ENCODE data around the gene CD109. TPM values are rescaled to one million over a fixed set of nuclear protein-coding genes. Genes with fewer than 3 reads are reported as not detected.
A peak's percentile ranks its signal among the peaks of the same experiment; 100 is the strongest.

The CD109 gene
- total RNA-seq, 4 donors from 2014 or later = 2.2 to 6.2 (median 4.3) TPM

DNA sequence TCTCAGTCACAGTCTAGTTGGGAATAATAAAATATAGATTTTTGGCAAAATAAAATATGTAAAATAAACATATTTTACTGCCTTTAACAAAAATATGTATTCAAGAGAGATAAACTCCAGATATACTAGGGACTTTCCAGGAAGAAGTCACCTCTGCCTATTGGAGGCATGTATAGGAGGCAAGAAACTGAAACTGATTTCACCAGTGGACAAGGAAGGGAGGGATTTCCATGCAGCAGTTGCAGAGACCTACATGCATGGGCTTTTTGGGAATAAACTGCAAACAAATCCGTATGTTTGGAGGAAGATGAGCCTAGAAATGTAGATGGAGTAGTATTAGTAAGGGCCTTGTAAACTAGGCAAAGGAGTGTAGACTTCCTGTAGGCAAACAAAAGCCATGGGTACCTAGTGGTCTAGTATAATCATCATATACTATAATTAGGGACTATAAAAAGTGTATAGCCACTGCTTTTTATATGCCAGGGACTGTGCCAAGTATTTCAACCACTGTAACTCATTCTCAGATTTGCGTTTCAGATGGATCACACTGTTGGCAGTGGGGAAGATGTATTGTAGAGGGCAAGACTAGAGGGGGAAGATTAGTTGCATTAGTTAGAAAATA lies 38.9 kb downstream of the CD109 start:
- H3K9me3 ChIP-seq = no peaks in the 10 kb centered on the region
- 78 to 80% methylated on average over 2 of the region's 2 CpGs for WGBS, 2 donors
- no peak overlapping the region for H3K27ac ChIP-seq
- H3K36me3 ChIP-seq = no peaks in the 10 kb centered on the region
- intact Hi-C loops (cut with DNase I) = loop anchor here (5.0 kb wide), 1 partner anchor 58 kb away; no protein-coding TSS in a partner anchor
- no peak overlapping the region for H3K4me3 ChIP-seq (replicated peaks in 1 of 3)
- TF ChIP-seq, protein P1, sequence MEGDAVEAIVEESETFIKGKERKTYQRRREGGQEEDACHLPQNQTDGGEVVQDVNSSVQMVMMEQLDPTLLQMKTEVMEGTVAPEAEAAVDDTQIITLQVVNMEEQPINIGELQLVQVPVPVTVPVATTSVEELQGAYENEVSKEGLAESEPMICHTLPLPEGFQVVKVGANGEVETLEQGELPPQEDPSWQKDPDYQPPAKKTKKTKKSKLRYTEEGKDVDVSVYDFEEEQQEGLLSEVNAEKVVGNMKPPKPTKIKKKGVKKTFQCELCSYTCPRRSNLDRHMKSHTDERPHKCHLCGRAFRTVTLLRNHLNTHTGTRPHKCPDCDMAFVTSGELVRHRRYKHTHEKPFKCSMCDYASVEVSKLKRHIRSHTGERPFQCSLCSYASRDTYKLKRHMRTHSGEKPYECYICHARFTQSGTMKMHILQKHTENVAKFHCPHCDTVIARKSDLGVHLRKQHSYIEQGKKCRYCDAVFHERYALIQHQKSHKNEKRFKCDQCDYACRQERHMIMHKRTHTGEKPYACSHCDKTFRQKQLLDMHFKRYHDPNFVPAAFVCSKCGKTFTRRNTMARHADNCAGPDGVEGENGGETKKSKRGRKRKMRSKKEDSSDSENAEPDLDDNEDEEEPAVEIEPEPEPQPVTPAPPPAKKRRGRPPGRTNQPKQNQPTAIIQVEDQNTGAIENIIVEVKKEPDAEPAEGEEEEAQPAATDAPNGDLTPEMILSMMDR (IDR thresholded peaks at IDR 0.05) = no peak
- TF ChIP-seq POLR2A (IDR thresholded peaks at IDR 0.05) = no peak
- no peaks in the 10 kb centered on the region for H3K27me3 ChIP-seq
- no peaks in the 10 kb centered on the region for H3K4me1 ChIP-seq
- DNase-seq = no peak

GRCh38 chr6:73738367-73739028 lies 42.5 kb downstream of the CD109 start:
- no peaks in the 10 kb centered on the region for H3K27me3 ChIP-seq
- no peaks in the 10 kb centered on the region for H3K36me3 ChIP-seq
- no peaks in the 10 kb centered on the region for H3K9me3 ChIP-seq
- H3K4me3 ChIP-seq (replicated peaks in 1 of 3) = no peak overlapping the region
- WGBS, 2 donors = 72 to 74% methylated on average over 5 of the region's 5 CpGs
- DNase-seq = no peak
- intact Hi-C loops (cut with DNase I) = no loop called here
- TF ChIP-seq POLR2A (IDR thresholded peaks at IDR 0.05) = no peak
- TF ChIP-seq, protein P1 (IDR thresholded peaks at IDR 0.05) = no peak
- H3K4me1 ChIP-seq = no peaks in the 10 kb centered on the region
- no peak overlapping the region for H3K27ac ChIP-seq

DNA sequence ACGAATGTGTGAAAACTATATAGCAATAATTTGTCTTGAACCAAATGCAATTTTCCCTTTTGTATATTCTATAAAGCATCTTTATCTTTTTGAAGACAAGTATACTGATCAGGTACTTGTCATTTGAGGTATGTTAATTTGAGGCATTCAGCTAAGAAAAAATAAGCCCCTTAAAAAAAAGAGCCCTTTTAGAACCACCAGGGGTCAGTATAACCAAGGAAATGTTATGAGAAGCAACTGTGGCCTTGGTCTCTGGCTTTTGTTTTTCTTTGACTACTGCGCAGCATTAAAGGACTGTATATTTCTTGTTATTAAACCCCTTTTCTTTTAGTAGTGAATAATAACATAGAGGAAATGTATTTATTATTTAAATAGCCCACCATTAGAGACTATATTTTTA lies 43.1 kb downstream of the CD109 start:
- Histone ChIP-seq H3K36me3 (no peaks in the 10 kb centered on the region), H3K4me1 (no peaks in the 10 kb centered on the region), H3K27ac (no peak overlapping the region), H3K27me3 (no peaks in the 10 kb centered on the region), H3K4me3 (replicated peaks in 1 of 3) (no peak overlapping the region), H3K9me3 (no peaks in the 10 kb centered on the region)
- intact Hi-C loops (cut with DNase I) = no loop called here
- TF ChIP-seq, protein P1 (IDR thresholded peaks at IDR 0.05) = peak; percentile 41 to 82 (median 68)
- no peak for TF ChIP-seq POLR2A (IDR thresholded peaks at IDR 0.05)
- whole genome bisulfite sequencing, 2 donors = 47 to 48% methylated on average over 2 of the region's 2 CpGs
- no peak for DNase-seq

- no peak overlapping the region for H3K27ac ChIP-seq
- H3K4me3 ChIP-seq (replicated peaks in 1 of 3) = no peak overlapping the region
- no peaks in the 10 kb centered on the region for H3K9me3 ChIP-seq
- intact Hi-C loops (cut with DNase I) = no loop called here
- no peaks in the 10 kb centered on the region for H3K4me1 ChIP-seq
- no peak for TF ChIP-seq POLR2A (IDR thresholded peaks at IDR 0.05)
- TF ChIP-seq, protein P1 (IDR thresholded peaks at IDR 0.05) = no peak
- WGBS, 2 donors = 94 to 95% methylated on average over 5 of the region's 5 CpGs
- no peaks in the 10 kb centered on the region for H3K36me3 ChIP-seq
- DNase-seq = no peak
- no peaks in the 10 kb centered on the region for H3K27me3 ChIP-seq
Observed at GRCh38 chr6:73742433-73742832, 46.4 kb downstream of the CD109 start.

GRCh38 chr6:73743081-73743480 lies 47.1 kb downstream of the CD109 start:
- Histone ChIP-seq H3K36me3 (no peaks in the 10 kb centered on the region), H3K27me3 (no peaks in the 10 kb centered on the region), H3K27ac (no peak overlapping the region), H3K4me1 (no peaks in the 10 kb centered on the region), H3K4me3 (replicated peaks in 1 of 3) (no peak overlapping the region), H3K9me3 (no peaks in the 10 kb centered on the region)
- TF ChIP-seq POLR2A (IDR thresholded peaks at IDR 0.05) = no peak
- TF ChIP-seq, protein P1 (IDR thresholded peaks at IDR 0.05) = no peak
- WGBS, 2 donors = 88 to 92% methylated on average over 3 of the region's 3 CpGs
- intact Hi-C loops (cut with DNase I) = no loop called here
- DNase-seq = no peak
